ENCODE results near the gene GBP7.

DNA sequence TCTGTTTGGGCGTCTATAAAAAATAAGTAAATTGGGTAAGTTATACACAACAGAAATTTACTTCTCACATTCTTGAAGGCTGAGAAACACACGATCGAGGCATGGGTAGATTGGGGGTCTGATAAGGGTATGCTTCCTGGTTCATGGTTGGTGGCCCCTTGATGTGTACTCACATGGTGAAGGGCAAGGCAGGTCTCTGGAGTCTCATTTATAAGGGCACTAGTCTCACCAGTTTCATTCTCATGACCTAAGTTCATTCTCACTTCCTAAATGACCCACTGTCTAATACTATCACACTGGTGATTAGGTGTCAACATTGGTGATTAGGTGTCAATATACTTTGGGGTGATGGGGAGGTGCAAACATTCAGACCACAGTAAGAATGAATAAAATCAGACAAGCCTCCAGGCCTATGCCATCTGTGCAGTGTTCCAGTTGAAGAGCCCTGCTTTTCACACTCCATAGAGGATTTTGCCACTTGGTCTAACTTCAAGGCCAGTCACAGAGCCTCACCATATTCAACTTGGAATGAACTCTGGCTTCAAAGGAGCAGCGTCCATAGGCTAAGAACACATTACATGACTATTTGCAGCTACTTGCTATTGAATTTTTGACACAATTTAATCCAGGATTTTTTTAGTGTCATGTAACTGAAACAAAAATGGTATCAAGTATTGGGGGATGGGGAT lies 25.4 kb upstream of the GBP7 start:
- TF ChIP-seq, protein P1, sequence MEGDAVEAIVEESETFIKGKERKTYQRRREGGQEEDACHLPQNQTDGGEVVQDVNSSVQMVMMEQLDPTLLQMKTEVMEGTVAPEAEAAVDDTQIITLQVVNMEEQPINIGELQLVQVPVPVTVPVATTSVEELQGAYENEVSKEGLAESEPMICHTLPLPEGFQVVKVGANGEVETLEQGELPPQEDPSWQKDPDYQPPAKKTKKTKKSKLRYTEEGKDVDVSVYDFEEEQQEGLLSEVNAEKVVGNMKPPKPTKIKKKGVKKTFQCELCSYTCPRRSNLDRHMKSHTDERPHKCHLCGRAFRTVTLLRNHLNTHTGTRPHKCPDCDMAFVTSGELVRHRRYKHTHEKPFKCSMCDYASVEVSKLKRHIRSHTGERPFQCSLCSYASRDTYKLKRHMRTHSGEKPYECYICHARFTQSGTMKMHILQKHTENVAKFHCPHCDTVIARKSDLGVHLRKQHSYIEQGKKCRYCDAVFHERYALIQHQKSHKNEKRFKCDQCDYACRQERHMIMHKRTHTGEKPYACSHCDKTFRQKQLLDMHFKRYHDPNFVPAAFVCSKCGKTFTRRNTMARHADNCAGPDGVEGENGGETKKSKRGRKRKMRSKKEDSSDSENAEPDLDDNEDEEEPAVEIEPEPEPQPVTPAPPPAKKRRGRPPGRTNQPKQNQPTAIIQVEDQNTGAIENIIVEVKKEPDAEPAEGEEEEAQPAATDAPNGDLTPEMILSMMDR (IDR thresholded peaks at IDR 0.05): no peak
- TF ChIP-seq POLR2A (IDR thresholded peaks at IDR 0.05): no peak

Data from Peyer's patch (tissue), 4 donors.